GM19043 (cell line): ENCODE measurements around the gene TEKT2.

Source experiments
- ATAC-seq: cut with Tn5 transposase; IDR thresholded peaks from one replicate; pipeline ENCODE4 v1.9.1; 2021; ENCODE audit warnings: low read depth; ENCODE audit not compliant: unreplicated experiment

TEKT2 gene

DNA sequence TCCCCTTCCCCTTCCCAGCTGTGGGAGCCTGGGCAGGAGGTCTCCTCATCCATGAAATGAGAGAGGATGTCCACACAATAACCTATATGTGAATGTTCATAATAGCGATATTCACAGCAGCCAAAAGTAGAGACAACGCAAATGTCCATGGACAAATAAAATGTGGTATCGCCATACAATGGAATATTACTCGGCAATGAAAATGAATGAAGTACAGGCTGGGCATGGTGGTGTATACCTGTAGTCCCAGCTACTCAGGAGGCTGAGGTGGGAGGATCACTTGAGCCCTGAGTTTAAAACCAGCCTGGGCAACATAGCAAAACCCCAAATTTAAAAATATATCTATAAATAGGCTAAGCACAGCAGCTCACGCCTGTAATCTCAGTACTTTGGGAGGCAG is 17.7 kb downstream of the TEKT2 start:
- no peak for ATAC-seq

- no peak for ATAC-seq
These were observed 22.4 kb downstream of the TEKT2 start for GRCh38 chr1:36106269-36106668.

- ATAC-seq: no peak
These were observed 23.5 kb downstream of the TEKT2 start for GRCh38 chr1:36107394-36107793.

- ATAC-seq: no peak
These were observed 24.4 kb downstream of the TEKT2 start for GRCh38 chr1:36108314-36108713.

GRCh38 chr1:36109041-36109679 is 25.3 kb downstream of the TEKT2 start:
- ATAC-seq: no peak

DNA sequence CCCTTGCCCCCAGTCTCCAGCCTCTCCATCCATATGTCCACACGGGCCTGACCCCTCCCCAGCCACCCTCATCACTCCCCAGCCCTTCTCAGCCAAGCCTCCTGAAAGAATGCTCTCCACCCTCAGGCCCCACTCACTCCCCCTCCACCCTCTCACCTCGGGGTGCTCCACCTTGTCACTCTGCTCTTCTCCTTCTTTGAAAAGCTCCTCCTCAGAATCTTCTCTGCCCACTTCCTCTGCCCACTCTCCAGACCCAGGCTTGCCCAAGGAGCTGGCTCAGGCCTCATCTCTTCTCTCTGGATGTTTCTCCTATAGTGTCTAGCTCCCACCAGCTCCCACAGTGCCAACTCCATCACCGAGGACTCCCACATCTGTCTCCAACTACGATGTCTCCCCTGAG is 27.3 kb downstream of the TEKT2 start:
- no peak for ATAC-seq

DNA sequence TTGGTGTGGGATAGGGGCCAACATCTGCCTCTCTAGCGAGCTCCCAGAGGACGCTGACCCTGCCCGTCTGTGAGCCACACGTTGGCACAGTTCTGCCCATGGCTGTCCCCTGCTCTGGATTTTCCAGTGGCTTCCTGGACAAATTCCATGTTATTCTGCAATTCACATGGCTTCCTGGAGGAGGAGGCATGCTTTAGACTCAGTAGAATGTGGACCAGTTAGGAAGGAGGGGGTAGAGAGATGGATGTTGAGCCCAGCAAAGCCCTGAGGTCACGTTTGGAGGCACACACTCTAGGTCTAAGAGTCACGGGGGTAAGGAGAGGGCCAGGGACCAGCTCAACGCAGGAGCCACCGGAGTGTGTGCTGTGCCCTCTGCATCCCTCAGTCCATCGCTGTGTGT is 28.9 kb downstream of the TEKT2 start:
- ATAC-seq: no peak

DNA sequence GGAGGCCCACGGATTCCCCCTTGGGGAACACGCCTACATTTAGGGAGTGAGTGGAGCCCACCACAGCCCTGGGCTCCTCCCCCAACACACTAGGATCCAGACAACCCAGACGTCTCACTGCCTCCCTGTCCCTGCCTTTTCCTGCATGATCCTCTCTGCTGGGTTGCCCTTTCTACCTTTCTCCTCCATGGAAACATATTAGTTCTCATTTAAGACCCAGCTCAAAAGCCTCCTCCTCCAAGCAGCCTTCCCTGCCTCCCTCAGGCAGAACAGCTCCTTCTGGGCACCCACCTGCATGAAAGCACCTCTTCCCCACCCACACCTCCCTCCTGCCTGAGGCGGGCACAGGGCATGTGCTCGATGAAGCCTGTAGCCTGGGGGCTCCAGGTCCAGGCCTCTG is 30.5 kb downstream of the TEKT2 start:
- no peak for ATAC-seq

GRCh38 chr1:36115200-36115669 is 31.3 kb downstream of the TEKT2 start:
- no peak for ATAC-seq

GRCh38 chr1:36115931-36116330 is 32.0 kb downstream of the TEKT2 start:
- no peak for ATAC-seq

- no peak for ATAC-seq
These were observed 33.0 kb downstream of the TEKT2 start for GRCh38 chr1:36116901-36117300.

DNA sequence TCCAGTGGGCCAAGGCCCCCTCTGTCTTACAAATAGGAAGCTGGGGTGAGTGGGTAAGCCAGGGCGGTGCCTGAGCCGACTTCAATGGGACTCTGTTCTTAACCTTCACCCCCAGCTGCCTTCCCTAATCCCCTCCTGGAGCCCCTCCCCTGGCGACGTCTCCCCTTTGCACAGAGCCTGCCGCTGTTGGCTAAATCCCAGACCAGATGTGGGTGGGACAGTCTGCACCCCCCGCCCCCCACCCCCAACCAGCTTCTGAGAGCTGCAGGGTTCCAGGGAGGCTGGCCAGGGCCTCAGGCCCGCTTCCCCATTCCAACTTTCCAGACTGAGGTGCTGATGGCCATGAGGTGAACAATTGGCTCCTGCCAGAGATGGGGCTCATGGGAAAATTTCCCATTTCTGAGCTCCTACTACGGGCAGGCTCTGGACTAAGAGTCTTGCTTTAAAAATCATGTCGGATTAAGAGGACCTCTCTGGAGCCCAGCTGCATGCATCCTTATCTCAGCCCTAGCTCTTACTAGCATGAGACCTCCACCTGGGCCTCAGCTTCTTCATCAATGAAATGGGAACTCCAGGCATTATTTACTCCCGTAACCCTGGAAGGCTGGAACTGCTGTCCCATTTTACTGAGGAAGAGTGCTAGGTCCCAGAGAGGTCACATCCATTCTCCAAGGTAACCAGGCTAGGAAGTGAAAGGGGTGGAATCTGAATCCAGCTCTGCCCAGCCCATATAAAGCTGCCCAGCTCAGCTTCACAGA is 34.7 kb downstream of the TEKT2 start:
- ATAC-seq: no peak

DNA sequence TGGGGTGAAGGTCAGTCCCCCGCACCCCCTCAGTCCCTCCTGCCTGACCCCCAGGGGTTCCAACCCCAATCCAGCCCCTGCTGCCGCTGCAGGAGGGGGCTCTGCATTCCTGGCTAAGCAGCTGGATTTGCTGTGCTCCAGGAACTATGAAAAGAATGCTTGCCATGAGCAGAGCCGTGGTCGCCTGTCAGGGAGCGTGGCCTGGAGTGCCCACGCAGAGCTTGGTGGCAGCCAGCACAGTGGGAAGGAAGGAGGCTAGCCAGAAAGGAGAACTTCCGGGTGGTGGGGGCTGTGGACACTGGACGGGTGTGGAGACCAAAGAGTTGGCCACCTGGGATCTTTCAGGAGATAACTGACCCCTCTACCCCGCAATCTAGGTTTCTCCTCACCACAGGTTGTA is 35.6 kb downstream of the TEKT2 start:
- no peak for ATAC-seq

- no peak for ATAC-seq
These were observed 38.5 kb downstream of the TEKT2 start for GRCh38 chr1:36122062-36123030.

GRCh38 chr1:36123356-36123755 is 39.5 kb downstream of the TEKT2 start:
- ATAC-seq: no peak

GRCh38 chr1:36124404-36125128 is 40.7 kb downstream of the TEKT2 start:
- ATAC-seq: no peak

- no peak for ATAC-seq
These were observed 41.5 kb downstream of the TEKT2 start, which contains the start of gene COL8A2 for GRCh38 chr1:36125129-36125991. TSS of gene COL8A2 (minus strand) at chr1:36125222. CDS start at chr1:36100242, 24,980 bp downstream.

DNA sequence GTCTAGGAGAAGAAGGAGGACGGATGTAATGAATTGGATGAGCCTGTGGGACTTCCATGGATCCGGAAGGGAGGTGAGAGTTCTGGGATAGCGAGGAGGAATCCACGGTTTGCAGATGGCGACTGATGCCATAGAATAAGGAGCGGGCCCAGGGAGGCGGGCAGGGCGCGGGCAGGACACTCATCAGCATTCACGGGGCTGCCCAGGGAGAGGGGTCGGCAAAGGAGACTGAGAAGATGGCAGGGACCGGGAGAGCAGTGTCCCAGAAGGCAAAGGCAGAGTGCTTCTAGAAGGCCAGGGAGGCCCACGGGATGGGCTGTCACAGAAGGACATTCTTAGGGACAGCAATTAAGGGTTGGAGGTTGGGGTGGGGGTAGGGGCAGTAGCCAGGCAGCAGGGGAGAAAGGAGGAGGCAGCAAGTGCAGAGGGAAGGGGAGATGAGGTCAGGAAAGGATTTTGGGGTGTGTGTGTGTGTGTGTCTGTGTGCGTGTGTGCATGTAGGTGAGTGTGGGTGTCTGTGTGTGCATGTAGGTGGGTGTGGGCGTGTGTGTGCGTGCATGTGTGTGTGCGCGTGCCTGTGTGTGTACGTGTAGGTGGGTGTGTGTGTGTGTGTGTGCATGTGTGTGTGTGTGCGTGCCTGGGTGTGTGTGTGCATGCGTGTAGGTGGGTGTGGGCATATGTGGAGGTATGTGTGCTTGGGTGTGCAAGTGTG is 42.3 kb downstream of the TEKT2 start:
- no peak for ATAC-seq
